Vagina (tissue), 2 donors: ENCODE results near the gene COMMD10. TPM values are rescaled to one million over a fixed set of nuclear protein-coding genes. Genes with fewer than 3 reads are reported as not detected.
"Not testable (repeated sequence)": the region's sequence is repeated elsewhere in the genome, so short reads cannot be mapped to it uniquely, and the experiment has no call there.

Experiments used
- DNase-seq, 2 donors: peaks; one replicate each; pipeline ENCODE4 v3.0.0-alpha.2; 2017; ENCODE audit errors: extremely low spot score in 2 of 2
- H3K27ac ChIP-seq: fragments of 200-600 bp; sonication (generic); one replicate; pipeline ENCODE4 v1.5.1; 2019
- H3K27me3 ChIP-seq: fragments of 200-600 bp; sonication (generic); one replicate; pipeline ENCODE4 v1.5.1; 2019
- H3K36me3 ChIP-seq, 2 donors: fragments of 200-600 bp; sonication (generic); one replicate each; pipeline ENCODE4 v1.5.1; 2017 to 2019
- H3K4me1 ChIP-seq: fragments of 200-600 bp; sonication (generic); one replicate; pipeline ENCODE4 v1.5.1; 2019
- H3K4me3 ChIP-seq, 2 donors: fragments of 200-600 bp; sonication (generic); 1 replicate in 1 of 2; 2 replicates in 1 of 2; pipeline ENCODE4 v1.5.1; 2016 to 2019
- H3K9me3 ChIP-seq: fragments of 200-600 bp; sonication (generic); one replicate; pipeline ENCODE4 v1.5.1; 2019
- POLR2A ChIP-seq, 2 donors: fragments of 450-650 bp; IDR thresholded peaks; one replicate each; pipeline ENCODE4 v1.6.1; 2017; ENCODE audit warnings: antibody characterized with exemption in 2 of 2, mild to moderate bottlenecking in 2 of 2, moderate library complexity in 2 of 2
- POLR2AphosphoS5 ChIP-seq, 2 donors: sonication (generic); formaldehyde crosslinking; IDR thresholded peaks; one replicate each; pipeline ENCODE4 v1.9.0; 2017; ENCODE audit warnings: antibody characterized with exemption in 2 of 2, mild to moderate bottlenecking in 2 of 2, low read depth in 1 of 2; ENCODE audit not compliant: insufficient read depth in 1 of 2
- intact Hi-C: fragments of 100-400 bp; cut with DNase I; formaldehyde crosslinking; loops from one replicate; pipeline ENCODE4 v1.15.1; 2023
- total RNA-seq: library from RNA; depleted of rRNA; stranded (reverse); fragments of >200 nt; gene quantifications from one replicate; pipeline ENCODE4 v1.2.3, GENCODE V29; 2016
- TF ChIP-seq, protein P1 (sequence below), 3 experiments: fragments of 450-650 bp in 2 of 3; fragments of 200-600 bp in 1 of 3; sonication (generic) in 1 of 3; IDR thresholded peaks; one replicate each; pipeline ENCODE4 v1.5.1; 2017 to 2019; ENCODE audit warnings: antibody characterized with exemption in 3 of 3, mild to moderate bottlenecking in 2 of 3, moderate library complexity in 2 of 3

The COMMD10 gene
- total RNA-seq, 1 donor from 2014 or later: 22.6 TPM

GRCh38 chr5:116076496-116076895 lies 8.3 kb upstream of the COMMD10 start:
- H3K27me3 ChIP-seq: no peaks in the 10 kb centered on the region
- H3K4me1 ChIP-seq: no peaks in the 10 kb centered on the region
- no peak for TF ChIP-seq POLR2A (IDR thresholded peaks at IDR 0.05)
- TF ChIP-seq, protein P1, sequence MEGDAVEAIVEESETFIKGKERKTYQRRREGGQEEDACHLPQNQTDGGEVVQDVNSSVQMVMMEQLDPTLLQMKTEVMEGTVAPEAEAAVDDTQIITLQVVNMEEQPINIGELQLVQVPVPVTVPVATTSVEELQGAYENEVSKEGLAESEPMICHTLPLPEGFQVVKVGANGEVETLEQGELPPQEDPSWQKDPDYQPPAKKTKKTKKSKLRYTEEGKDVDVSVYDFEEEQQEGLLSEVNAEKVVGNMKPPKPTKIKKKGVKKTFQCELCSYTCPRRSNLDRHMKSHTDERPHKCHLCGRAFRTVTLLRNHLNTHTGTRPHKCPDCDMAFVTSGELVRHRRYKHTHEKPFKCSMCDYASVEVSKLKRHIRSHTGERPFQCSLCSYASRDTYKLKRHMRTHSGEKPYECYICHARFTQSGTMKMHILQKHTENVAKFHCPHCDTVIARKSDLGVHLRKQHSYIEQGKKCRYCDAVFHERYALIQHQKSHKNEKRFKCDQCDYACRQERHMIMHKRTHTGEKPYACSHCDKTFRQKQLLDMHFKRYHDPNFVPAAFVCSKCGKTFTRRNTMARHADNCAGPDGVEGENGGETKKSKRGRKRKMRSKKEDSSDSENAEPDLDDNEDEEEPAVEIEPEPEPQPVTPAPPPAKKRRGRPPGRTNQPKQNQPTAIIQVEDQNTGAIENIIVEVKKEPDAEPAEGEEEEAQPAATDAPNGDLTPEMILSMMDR (IDR thresholded peaks at IDR 0.05): no peak
- TF ChIP-seq POLR2AphosphoS5 (IDR thresholded peaks at IDR 0.05; ENCODE audit: insufficient read depth in 1 of 2, low read depth in 1 of 2): no peak
- no peak overlapping the region for H3K4me3 ChIP-seq
- no peak overlapping the region for H3K27ac ChIP-seq
- intact Hi-C loops: no loop called here
- H3K36me3 ChIP-seq: peaks cover 0 to 3% of the 10 kb centered on the region in 2 donors
- H3K9me3 ChIP-seq: no peaks in the 10 kb centered on the region
- DNase-seq: no peak

DNA sequence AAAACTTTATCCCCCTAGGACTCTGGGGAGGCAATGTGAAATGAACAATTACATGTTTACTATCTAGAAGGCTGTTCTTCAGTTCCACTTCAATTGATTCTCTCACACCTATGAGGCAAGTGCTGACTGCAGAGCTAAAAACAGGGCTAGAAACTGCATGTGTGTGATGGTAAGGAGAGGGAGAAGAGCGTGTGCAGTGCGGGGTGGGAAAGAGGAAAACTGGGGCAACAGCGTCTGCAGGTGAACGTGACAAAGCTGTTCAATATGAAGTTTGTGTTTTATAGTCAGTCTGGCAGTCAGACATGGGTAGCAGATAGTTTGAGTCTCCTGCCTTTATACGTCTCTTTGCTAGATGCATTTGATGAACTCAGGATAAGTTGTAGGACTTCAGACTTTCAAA lies 6.6 kb upstream of the COMMD10 start:
- H3K27ac ChIP-seq: no peak overlapping the region
- H3K4me3 ChIP-seq: no peak overlapping the region
- intact Hi-C loops: no loop called here
- TF ChIP-seq POLR2AphosphoS5 (IDR thresholded peaks at IDR 0.05; ENCODE audit: insufficient read depth in 1 of 2, low read depth in 1 of 2) (no peak), POLR2A (IDR thresholded peaks at IDR 0.05) (no peak)
- TF ChIP-seq, protein P1 (IDR thresholded peaks at IDR 0.05): no peak
- no peaks in the 10 kb centered on the region for H3K27me3 ChIP-seq
- DNase-seq: no peak
- H3K36me3 ChIP-seq: peaks cover 0 to 3% of the 10 kb centered on the region in 2 donors
- H3K4me1 ChIP-seq: no peaks in the 10 kb centered on the region
- H3K9me3 ChIP-seq: no peaks in the 10 kb centered on the region

DNA sequence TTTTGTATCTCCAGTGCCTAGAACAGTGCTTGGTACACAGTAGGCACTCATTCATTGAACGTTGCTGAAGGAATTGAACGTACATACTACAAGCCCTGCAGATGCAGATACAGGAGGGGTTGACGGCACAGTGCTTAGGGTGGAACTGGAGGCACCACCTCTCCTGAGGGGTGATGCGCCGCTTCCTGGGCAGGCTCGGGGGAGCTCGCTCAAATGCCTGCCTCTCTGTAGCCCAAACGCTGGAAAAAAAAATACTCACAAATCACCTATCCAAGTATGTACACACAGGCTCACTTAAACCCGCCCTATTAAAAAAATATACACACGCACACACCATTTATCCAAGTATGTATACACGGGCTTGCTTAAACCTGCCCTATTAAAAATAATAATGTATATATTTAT lies 536 bp upstream of the COMMD10 start:
- TF ChIP-seq, protein P1 (IDR thresholded peaks at IDR 0.05): no peak
- TF ChIP-seq POLR2A (IDR thresholded peaks at IDR 0.05): no peak
- no peak for TF ChIP-seq POLR2AphosphoS5 (IDR thresholded peaks at IDR 0.05; ENCODE audit: insufficient read depth in 1 of 2, low read depth in 1 of 2)
- no peak for DNase-seq
- H3K4me3 ChIP-seq: peak overlapping the region; percentile 81 to 95
- peaks cover 31% of the 10 kb centered on the region for H3K4me1 ChIP-seq
- H3K27me3 ChIP-seq: no peaks in the 10 kb centered on the region
- H3K9me3 ChIP-seq: no peaks in the 10 kb centered on the region
- intact Hi-C loops: no loop called here
- peaks cover 0 to 10% of the 10 kb centered on the region in 2 donors for H3K36me3 ChIP-seq
- no peak overlapping the region for H3K27ac ChIP-seq

- intact Hi-C loops: not testable (repeated sequence)
- H3K4me3 ChIP-seq: peak overlapping the region; percentile 81 to 95
- H3K4me1 ChIP-seq: peaks cover 31% of the 10 kb centered on the region
These were observed 1.5 kb downstream of the COMMD10 start for GRCh38 chr5:116086309-116086708.

DNA sequence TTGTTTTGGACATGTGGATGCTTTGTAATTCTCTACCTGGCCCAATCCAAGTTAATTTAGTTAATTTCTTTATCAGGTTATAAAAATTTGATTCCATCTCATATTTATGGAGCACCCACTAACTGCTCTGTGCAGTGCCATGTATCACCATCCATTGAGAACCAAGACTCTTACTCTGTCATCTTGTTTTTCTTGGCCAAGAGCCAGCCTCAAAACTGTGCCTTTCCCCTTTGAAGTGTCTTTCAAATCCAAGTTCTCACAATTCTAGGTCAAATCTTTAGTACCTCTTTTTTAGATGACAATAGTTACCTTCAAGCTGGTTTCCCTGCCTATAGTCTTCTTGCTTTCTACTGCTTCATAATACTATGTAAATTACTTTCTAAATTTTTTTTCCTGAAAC lies 3.2 kb downstream of the COMMD10 start:
- Histone ChIP-seq H3K36me3 (peaks cover 0 to 16% of the 10 kb centered on the region in 2 donors), H3K4me1 (peaks cover 31% of the 10 kb centered on the region), H3K4me3 (no peak overlapping the region), H3K27me3 (no peaks in the 10 kb centered on the region), H3K27ac (no peak overlapping the region), H3K9me3 (no peaks in the 10 kb centered on the region)
- DNase-seq: no peak
- TF ChIP-seq POLR2A (IDR thresholded peaks at IDR 0.05) (no peak), POLR2AphosphoS5 (IDR thresholded peaks at IDR 0.05; ENCODE audit: insufficient read depth in 1 of 2, low read depth in 1 of 2) (no peak)
- TF ChIP-seq, protein P1 (IDR thresholded peaks at IDR 0.05): no peak
- intact Hi-C loops: no loop called here

More at GRCh38 chr5:116086309-116086708, 1.5 kb downstream of the COMMD10 start:
- not testable (repeated sequence) for H3K36me3 ChIP-seq, H3K27me3 ChIP-seq, H3K9me3 ChIP-seq, H3K27ac ChIP-seq, DNase-seq
